Transverse colon (tissue), 4 donors: Measurements from ENCODE around the gene HMCN1.

Source experiments
- EP300 ChIP-seq: sonication (generic); formaldehyde crosslinking; IDR thresholded peaks from one replicate; pipeline ENCODE4 v1.6.1; 2017; ENCODE audit warnings: antibody characterized with exemption, low read depth
- POLR2A ChIP-seq: fragments of 450-650 bp; IDR thresholded peaks from one replicate; pipeline ENCODE4 v1.6.1; 2016; ENCODE audit warnings: antibody characterized with exemption, mild to moderate bottlenecking, moderate library complexity
- POLR2AphosphoS5 ChIP-seq, 3 donors: sonication (generic); formaldehyde crosslinking; IDR thresholded peaks; one replicate each; pipeline ENCODE4 v1.6.1; 2016; ENCODE audit warnings: antibody characterized with exemption in 3 of 3
- TF ChIP-seq, protein P1 (sequence below), 5 experiments: fragments of 200-600 bp in 3 of 5; fragments of 450-650 bp in 2 of 5; sonication (generic) in 3 of 5; IDR thresholded peaks; 1 replicate in 2 of 5; 2 replicates in 3 of 5; pipeline ENCODE4 v1.5.1; 2016 to 2017; ENCODE audit warnings: antibody characterized with exemption in 5 of 5, inconsistent platforms in 3 of 5, mild to moderate bottlenecking in 2 of 5, moderate library complexity in 1 of 5

DNA sequence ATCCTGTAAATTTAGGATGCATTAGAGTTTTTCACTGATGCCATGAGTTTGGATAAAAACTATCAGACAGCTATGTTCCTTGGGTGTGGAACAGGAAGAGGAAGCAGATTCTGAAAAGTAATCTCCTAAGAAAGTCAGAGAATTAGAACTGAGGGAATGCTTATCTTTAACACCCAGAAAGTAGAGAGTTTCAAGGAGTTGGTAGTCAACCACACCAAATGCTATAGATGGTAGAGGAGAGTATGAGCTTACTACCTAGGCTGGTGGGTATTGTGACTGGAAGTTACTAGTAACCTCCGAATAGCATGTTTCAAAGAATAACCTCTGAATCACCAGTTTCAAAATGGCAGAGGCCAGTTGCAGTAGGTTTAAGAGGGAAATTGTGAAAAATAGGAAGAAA is 288.0 kb downstream of the HMCN1 start:
- TF ChIP-seq, protein P1, sequence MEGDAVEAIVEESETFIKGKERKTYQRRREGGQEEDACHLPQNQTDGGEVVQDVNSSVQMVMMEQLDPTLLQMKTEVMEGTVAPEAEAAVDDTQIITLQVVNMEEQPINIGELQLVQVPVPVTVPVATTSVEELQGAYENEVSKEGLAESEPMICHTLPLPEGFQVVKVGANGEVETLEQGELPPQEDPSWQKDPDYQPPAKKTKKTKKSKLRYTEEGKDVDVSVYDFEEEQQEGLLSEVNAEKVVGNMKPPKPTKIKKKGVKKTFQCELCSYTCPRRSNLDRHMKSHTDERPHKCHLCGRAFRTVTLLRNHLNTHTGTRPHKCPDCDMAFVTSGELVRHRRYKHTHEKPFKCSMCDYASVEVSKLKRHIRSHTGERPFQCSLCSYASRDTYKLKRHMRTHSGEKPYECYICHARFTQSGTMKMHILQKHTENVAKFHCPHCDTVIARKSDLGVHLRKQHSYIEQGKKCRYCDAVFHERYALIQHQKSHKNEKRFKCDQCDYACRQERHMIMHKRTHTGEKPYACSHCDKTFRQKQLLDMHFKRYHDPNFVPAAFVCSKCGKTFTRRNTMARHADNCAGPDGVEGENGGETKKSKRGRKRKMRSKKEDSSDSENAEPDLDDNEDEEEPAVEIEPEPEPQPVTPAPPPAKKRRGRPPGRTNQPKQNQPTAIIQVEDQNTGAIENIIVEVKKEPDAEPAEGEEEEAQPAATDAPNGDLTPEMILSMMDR (IDR thresholded peaks at IDR 0.05): no peak
- TF ChIP-seq POLR2A (no peak), POLR2AphosphoS5 (IDR thresholded peaks at IDR 0.05) (no peak), EP300 (no peak)
